WERI-Rb-1 (cell line): ENCODE data around the gene HOXB8.

Experiments
- DNase-seq: peaks from one replicate; pipeline ENCODE4 v3.0.0-alpha.2; 2020
- H3K27ac ChIP-seq: fragments of 250-450 bp; sonication (Bioruptor Pico); 2 replicates; pipeline ENCODE4 v1.5.1; 2020; ENCODE audit warnings: mild to moderate bottlenecking, moderate library complexity
- H3K27me3 ChIP-seq: fragments of 250-450 bp; sonication (Bioruptor Pico); 2 replicates; pipeline ENCODE4 v1.5.1; 2021; ENCODE audit warnings: mild to moderate bottlenecking, low read depth, moderate library complexity; ENCODE audit not compliant: insufficient read depth, severe bottlenecking
- H3K36me3 ChIP-seq: fragments of 250-450 bp; sonication (Bioruptor Pico); 2 replicates; pipeline ENCODE4 v1.5.1; 2020; ENCODE audit warnings: mild to moderate bottlenecking, moderate library complexity
- H3K4me3 ChIP-seq: 2 replicates; pipeline ENCODE4 v1.5.1; 2011; ENCODE audit warnings: low read depth, mild to moderate bottlenecking, control low read depth, low read length
- H3K9me3 ChIP-seq: fragments of 250-450 bp; sonication (Bioruptor Pico); 2 replicates; pipeline ENCODE4 v1.5.1; 2021; ENCODE audit warnings: mild to moderate bottlenecking, moderate library complexity; ENCODE audit not compliant: severe bottlenecking
- TF ChIP-seq, protein P1 (sequence below): IDR thresholded peaks from 2 replicates; pipeline ENCODE4 v1.5.1; 2011; ENCODE audit warnings: low read depth, mild to moderate bottlenecking, control low read depth, inconsistent platforms, low read length

Gene HOXB8

DNA sequence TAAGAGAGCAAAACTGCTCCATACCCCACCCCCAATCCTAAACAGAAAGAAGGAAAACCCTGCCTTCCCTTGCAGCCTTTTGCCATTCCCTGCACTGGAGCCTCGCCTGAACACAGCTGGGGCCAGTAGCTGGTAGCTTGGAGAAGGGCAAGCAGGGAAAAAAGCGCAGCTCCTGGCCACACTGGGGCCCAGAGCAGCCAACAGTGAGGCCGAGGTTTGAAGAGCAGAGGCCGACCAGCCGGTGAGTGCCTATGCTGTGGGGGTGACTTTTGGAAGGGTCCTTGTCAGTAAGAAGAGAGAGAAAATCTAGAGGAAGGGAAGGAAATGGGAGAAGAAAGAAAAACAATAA lies 14.3 kb upstream of the HOXB8 start:
- no peaks in the 10 kb centered on the region for H3K36me3 ChIP-seq
- no peak overlapping the region for H3K27ac ChIP-seq
- H3K4me3 ChIP-seq = no peak overlapping the region
- peaks cover 99% of the 10 kb centered on the region for H3K27me3 ChIP-seq
- TF ChIP-seq, protein P1, sequence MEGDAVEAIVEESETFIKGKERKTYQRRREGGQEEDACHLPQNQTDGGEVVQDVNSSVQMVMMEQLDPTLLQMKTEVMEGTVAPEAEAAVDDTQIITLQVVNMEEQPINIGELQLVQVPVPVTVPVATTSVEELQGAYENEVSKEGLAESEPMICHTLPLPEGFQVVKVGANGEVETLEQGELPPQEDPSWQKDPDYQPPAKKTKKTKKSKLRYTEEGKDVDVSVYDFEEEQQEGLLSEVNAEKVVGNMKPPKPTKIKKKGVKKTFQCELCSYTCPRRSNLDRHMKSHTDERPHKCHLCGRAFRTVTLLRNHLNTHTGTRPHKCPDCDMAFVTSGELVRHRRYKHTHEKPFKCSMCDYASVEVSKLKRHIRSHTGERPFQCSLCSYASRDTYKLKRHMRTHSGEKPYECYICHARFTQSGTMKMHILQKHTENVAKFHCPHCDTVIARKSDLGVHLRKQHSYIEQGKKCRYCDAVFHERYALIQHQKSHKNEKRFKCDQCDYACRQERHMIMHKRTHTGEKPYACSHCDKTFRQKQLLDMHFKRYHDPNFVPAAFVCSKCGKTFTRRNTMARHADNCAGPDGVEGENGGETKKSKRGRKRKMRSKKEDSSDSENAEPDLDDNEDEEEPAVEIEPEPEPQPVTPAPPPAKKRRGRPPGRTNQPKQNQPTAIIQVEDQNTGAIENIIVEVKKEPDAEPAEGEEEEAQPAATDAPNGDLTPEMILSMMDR = no peak
- peaks cover 16% of the 10 kb centered on the region for H3K9me3 ChIP-seq
- DNase-seq = no peak

DNA sequence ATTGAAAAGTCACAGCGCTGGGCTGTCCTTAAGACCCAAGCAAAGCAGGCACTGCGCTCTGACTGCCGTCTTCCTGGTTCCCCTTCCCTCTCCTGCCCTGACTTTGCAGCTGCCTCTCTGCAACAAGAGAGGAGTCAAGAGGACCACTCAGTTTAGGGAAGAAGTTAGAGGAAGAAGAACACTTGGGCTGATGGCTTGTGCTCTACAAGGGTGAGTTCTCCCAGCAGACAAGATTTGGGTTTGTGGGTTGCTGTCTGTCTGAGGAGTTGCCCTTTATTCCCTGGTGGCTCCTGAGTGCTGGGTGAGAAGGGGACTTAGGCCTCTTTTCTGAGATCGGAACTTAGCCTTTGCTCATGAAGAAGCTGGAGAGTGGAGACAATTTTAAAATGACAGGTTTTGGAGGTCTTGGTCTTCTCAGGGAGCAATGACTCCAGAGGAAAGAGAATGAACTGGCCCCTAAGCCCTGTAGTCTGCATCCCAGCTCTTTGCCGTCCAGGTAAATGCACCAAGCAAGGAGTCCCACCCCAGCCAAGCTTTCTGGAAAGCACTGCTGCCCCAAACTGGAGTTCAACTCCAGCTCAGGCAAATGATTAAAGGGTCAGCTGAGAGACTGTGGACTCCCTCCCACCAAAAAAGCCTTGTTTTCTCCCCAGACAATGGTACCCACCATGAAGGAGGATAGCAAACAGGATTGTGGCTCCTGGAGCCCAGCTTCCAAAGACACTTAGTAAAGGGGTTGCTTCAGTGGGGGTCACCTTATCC lies 13.7 kb upstream of the HOXB8 start:
- no peaks in the 10 kb centered on the region for H3K36me3 ChIP-seq
- no peak overlapping the region for H3K4me3 ChIP-seq
- DNase-seq = no peak
- H3K9me3 ChIP-seq = peaks cover 11% of the 10 kb centered on the region
- TF ChIP-seq, protein P1 = no peak
- no peak overlapping the region for H3K27ac ChIP-seq
- peaks cover 99% of the 10 kb centered on the region for H3K27me3 ChIP-seq

DNA sequence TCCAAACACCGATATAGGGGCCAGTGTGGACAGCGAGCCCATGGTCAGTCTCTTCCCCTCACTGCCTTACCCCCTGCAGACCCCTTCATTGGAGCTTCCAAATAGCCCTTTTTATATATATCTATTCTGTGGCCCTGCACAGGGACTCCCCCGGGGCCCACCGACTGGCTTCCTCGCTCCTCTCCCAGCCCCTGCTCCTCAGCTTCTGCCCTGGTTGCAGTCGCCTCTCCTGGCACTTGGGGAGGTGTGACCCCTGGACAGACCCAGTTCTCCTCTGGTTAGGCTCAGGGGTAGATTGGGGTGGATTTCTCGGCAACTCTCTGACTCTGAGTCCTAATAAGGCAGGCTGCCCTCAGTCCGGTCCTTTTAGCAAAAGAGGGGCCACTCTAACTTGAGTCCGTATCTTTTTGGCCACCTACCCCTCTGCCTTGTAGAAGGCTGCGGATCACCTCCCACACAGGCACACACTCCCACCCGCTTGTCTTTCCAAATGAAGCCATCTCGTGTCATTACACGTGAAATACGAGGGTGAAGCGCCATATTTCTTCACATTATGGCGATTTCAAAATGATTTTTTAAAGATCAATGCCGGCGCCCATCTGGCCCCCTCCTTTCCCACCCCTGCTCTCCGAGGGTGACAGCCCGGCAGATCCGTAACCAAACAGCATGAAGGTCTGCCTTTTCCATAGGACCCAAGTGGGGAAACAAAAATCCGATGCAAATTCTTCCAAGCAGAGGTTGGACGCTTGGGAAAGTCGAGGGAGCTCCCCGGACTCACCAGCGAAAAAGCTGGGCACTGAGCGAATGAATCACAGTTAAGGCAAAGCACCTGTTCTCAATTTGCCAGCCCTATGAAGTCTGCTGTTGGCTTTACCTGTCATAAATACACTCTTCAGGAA lies 12.8 kb upstream of the HOXB8 start:
- Histone ChIP-seq H3K27me3 (peaks cover 99% of the 10 kb centered on the region), H3K4me3 (no peak overlapping the region), H3K9me3 (peaks cover 1% of the 10 kb centered on the region), H3K27ac (no peak overlapping the region), H3K36me3 (no peaks in the 10 kb centered on the region)
- no peak for DNase-seq
- TF ChIP-seq, protein P1 = no peak

DNA sequence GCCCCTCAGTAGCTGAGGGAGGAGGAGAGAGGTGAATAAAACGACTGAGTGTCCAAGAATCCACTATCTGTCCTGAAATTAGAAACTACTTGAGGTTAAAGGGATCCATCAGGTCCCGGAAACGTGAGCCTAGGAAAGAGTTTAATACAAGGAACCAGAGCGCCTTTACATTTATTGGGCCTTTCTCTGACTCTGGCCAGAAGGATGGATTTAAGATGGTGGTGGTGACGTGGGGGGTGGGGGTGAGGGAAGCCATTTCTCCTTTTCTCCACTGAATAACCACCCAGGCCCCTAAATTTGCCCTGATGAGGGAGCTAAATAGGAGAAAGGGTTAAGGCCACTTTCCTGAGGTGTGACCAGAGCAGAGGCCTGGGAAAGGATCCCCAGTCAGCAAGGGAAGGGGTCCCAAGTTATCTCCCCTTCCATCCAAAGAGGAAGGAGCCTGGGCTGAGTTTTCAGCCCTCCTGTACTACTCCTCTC lies 12.1 kb upstream of the HOXB8 start:
- H3K4me3 ChIP-seq = no peak overlapping the region
- H3K27me3 ChIP-seq = peaks cover 99% of the 10 kb centered on the region
- no peaks in the 10 kb centered on the region for H3K9me3 ChIP-seq
- no peaks in the 10 kb centered on the region for H3K36me3 ChIP-seq
- H3K27ac ChIP-seq = no peak overlapping the region
- DNase-seq = no peak
- TF ChIP-seq, protein P1 = no peak

DNA sequence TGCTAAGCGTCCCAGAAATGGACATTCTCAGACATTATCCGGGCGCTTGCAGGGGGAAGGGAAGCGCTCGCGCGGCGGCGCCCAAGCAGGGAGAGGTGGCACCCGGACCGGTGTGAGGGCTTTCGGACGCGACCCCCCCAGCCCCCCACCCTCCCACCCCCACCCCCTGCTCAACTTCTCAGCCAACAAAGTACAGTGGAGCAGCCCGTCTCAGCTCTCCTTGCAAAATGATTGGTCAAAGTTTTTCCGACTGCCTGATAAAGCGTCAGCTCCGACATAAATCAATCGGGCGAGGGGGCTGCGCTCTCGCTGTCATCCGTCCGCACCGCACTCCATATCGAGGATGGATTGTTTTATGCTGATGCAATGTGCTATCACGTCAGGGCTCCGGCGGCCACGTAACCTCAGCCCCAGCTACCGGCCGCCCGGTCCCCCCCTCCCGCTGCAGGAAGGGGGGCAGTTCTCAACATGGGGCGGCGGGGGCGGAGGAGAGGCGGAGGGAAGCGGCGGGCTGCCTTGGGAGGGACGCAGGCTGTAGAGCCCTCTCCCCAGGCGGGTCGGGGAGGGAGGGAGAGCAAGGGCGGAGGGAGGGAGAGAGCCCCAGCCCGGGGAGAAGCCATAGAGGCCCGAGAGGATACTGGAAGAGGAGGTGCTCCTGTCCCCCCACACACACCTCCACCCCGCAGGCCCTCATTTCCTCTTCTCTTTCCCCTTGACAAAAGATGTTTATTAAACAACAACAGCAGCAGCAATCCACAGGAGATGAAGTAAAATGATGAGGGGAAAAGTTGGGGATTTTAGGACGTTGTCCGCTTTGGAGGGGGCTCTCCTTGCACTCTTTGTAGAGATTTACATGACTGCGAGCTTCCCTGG lies 11.4 kb upstream of the HOXB8 start, which contains the start of gene HOXB9:
Gene HOXB9 (minus strand): TSS at position 114 of the 873 bp plus-strand sequence. CDS start 89 bp downstream, at position 25.
- Histone ChIP-seq H3K27ac (no peak within 1 kb of the TSS), H3K27me3 (peaks cover 99% of the 10 kb centered on the region), H3K36me3 (no peaks in the 10 kb centered on the region), H3K9me3 (peaks cover 2% of the 10 kb centered on the region), H3K4me3 (peak within 1 kb of the TSS; percentile 42)
- TF ChIP-seq, protein P1 = no peak
- DNase-seq = no peak
